Fibroblast of villous mesenchyme (primary cell): ENCODE data around the gene BEGAIN. TPM values are rescaled to one million over a fixed set of nuclear protein-coding genes. Genes with fewer than 3 reads are reported as not detected.

Experiments
- DNase-seq: peaks from one replicate; pipeline ENCODE4 v3.0.0-alpha.2; 2010; ENCODE audit warnings: low read depth
- H3K4me3 ChIP-seq: 2 replicates; pipeline ENCODE4 v1.5.1; 2011; ENCODE audit warnings: low read depth, mild to moderate bottlenecking, low read length
- total RNA-seq: library from RNA; depleted of rRNA; stranded (reverse); fragments of >200 nt; gene quantifications from 2 replicates; pipeline ENCODE4 v1.2.3, GENCODE V29; 2012
- TF ChIP-seq, protein P1 (sequence below): IDR thresholded peaks from 2 replicates; pipeline ENCODE4 v1.5.1; 2012; ENCODE audit warnings: low read depth, mild to moderate bottlenecking, low read length; ENCODE audit not compliant: insufficient read depth

The BEGAIN gene
- total RNA-seq, 1 donor, result not detected

DNA sequence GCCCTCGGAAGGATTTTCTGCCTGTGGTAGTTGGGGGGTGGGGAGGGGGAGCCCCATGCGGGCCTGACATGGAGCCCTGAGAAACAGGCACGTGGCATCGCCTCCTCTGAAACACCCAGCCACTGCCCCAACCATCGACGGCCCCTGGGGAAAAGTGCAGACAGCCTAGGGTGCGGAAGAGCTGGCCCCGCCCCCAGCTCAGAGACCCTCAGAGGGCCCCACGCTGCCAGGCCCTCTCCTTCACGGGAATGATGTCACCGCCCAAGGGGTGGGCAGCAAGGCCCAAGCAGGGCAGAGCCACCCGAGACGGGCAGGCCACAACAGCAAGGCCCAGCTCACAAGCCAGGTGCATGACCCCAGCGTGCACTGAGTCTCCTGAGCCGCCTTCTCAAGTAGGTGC lies 26.2 kb downstream of the BEGAIN start:
- H3K4me3 ChIP-seq, result no peak overlapping the region
- no peak for DNase-seq
- TF ChIP-seq, protein P1, sequence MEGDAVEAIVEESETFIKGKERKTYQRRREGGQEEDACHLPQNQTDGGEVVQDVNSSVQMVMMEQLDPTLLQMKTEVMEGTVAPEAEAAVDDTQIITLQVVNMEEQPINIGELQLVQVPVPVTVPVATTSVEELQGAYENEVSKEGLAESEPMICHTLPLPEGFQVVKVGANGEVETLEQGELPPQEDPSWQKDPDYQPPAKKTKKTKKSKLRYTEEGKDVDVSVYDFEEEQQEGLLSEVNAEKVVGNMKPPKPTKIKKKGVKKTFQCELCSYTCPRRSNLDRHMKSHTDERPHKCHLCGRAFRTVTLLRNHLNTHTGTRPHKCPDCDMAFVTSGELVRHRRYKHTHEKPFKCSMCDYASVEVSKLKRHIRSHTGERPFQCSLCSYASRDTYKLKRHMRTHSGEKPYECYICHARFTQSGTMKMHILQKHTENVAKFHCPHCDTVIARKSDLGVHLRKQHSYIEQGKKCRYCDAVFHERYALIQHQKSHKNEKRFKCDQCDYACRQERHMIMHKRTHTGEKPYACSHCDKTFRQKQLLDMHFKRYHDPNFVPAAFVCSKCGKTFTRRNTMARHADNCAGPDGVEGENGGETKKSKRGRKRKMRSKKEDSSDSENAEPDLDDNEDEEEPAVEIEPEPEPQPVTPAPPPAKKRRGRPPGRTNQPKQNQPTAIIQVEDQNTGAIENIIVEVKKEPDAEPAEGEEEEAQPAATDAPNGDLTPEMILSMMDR, result no peak

DNA sequence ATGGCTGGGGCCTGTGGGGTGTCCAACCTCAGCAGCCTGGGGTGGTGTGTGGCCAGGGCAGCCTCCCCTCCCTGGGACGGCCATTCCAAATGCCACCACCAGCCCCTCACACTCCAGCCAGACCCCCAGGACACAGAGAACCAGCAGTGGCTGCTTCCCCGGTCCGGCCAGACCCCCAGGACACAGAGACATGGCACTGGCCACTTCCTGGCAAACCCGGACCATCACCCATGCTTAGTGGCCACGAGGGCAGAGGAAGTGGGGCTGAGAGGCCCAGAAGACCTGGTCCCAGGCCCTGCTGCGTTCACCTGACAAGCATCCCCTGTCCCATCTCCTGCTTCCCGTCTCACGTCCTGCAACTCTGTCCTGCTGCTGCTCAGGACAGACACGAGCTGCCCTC lies 26.7 kb downstream of the BEGAIN start:
- no peak for DNase-seq
- H3K4me3 ChIP-seq, result no peak overlapping the region
- TF ChIP-seq, protein P1, result no peak

DNA sequence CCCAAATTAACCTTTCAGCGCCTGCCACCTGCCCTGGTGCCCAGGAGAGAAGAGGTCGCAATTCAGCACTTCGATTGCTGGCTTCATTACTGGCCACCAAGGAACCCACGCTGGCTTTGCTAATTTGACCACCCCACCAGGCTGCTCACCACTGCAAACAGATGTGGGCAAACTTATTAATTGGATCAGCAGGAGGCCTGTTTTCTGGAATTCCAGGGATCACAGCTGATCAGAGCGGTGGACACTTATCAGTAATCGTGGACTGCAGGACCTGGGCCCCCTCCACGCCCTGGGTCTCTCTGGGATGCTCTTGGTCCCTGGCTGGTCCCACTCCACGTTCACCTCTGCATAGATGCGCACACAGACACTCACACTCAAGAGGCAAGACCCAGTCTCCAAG lies 27.8 kb downstream of the BEGAIN start:
- DNase-seq, result no peak
- H3K4me3 ChIP-seq, result no peak overlapping the region
- TF ChIP-seq, protein P1, result no peak

DNA sequence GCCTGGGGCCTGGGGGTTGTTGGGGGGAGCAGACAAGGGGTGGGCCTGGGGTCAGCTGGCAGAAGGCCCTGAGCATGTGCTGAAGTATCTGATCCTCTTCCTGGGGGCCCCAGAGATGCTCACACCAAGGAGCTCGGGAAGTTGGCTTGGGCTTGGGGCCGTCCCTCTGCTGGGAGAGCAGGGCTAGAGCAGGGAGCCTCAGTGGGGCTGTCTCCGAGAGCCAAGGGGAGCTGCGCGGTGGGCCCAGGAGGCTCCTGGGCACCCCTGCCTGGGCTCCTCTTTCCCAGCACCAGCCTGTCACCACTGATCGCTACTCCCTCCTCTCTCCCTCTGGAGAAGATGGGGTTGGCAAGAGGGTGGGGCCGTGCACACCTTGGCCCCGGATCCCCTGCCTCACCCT lies 28.3 kb downstream of the BEGAIN start:
- TF ChIP-seq, protein P1, result no peak
- no peak overlapping the region for H3K4me3 ChIP-seq
- no peak for DNase-seq

DNA sequence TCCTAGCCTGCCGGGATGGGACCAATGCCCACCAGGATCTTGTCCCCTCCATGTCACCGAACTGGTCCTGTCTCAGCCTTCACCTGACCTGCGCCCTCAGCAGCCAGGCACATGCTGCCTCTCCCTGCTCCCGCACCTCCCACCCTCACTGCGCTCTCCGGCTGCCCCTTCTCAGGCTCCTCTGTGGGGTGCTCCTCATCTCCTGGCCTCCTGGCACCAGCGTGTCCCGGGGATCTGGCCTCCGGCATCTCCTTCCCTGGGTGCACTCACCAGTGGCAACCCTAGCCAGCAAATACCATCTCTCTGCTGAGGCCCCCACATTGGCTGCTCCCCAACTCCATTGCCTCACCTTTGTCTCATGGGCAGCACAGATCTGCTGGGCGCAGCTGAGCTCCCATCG lies 29.0 kb downstream of the BEGAIN start:
- H3K4me3 ChIP-seq, result no peak overlapping the region
- TF ChIP-seq, protein P1, result no peak
- DNase-seq, result no peak

DNA sequence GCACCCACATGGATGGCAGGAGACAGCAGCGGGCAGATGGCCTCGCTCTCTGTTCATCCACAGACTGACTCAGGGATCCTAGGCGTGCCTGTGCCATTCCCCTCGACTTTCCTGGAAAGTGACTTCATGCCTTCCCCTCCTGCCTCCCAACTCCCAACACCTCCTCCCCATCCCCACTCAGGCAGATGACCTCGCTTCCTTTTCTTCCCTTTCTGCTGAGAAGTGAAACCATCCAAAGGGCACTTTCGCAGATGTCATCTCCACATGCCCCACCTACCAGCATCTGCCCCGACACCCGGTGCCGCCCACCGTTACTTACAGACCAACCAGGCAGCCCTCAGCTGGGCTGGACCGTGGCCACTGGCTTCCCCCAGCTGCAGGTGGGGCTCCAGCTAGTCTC lies 29.6 kb downstream of the BEGAIN start:
- TF ChIP-seq, protein P1, result no peak
- no peak for DNase-seq
- H3K4me3 ChIP-seq, result no peak overlapping the region

DNA sequence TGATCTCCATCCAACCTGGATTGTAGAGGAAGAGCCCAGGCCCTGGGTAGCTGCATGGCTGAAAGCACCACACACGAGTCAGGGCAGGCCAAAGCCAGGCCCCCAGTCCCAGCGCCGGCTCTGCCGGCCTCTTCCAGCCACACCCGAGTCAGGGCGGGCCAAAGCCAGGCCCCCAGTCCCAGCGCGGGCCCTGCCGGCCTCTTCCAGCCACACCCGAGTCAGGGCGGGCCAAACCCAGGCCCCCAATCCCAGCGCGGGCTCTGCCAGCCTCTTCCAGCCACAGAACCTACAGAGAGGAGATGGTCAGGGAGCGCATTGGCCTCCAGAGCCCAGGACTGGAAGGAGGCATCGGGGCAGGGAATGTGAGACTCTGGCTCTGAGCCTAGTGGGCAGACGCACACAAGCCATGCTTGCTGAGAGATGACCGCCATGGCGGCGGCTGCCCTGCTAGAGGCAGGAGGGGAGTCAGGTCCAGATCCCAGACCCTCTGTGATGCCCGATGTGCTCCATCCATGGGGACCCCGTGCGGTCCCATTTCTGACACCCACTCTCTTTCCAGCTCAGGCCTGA lies 30.2 kb downstream of the BEGAIN start:
- TF ChIP-seq, protein P1, result no peak
- no peak overlapping the region for H3K4me3 ChIP-seq
- DNase-seq, result no peak
